Measurements from ENCODE around the gene PREB.

The PREB gene

GRCh38 chr2:27152102-27152795 is 17.8 kb upstream of the PREB start:
- DNase-seq, result no peak

GRCh38 chr2:27150639-27151230 is 16.3 kb upstream of the PREB start:
- DNase-seq, result no peak

GRCh38 chr2:27149570-27150405 is 15.4 kb upstream of the PREB start:
- DNase-seq, result no peak

- no peak for DNase-seq
Measured at GRCh38 chr2:27148801-27149439, 14.5 kb upstream of the PREB start, which contains the start of gene TCF23. TSS of gene TCF23 (plus strand) at chr2:27149004. CDS start at chr2:27149134, 130 bp downstream.

GRCh38 chr2:27147935-27148334 is 13.5 kb upstream of the PREB start:
- no peak for DNase-seq

GRCh38 chr2:27145682-27146081 is 11.2 kb upstream of the PREB start:
- DNase-seq, result no peak

- DNase-seq, result no peak
Measured at GRCh38 chr2:27143285-27143684, 8.8 kb upstream of the PREB start.

- no peak for DNase-seq
Measured at GRCh38 chr2:27139310-27139709, 4.9 kb upstream of the PREB start, which contains the start of gene PRR30. TSS of gene PRR30 (minus strand) at chr2:27139410. CDS start at chr2:27138329, 1,081 bp downstream.

GRCh38 chr2:27138111-27138510 is 3.7 kb upstream of the PREB start:
- DNase-seq, result no peak

GRCh38 chr2:27137322-27137935 is 3.0 kb upstream of the PREB start:
- no peak for DNase-seq

- DNase-seq, result no peak
Measured at GRCh38 chr2:27136751-27137150, 2.3 kb upstream of the PREB start.

- no peak for DNase-seq
Measured at GRCh38 chr2:27135478-27135955, 1.1 kb upstream of the PREB start.

GRCh38 chr2:27134781-27135477 is 493 bp upstream of the PREB start:
- DNase-seq, result no peak

GRCh38 chr2:27133195-27133875 is 1.1 kb downstream of the PREB start:
- peak; percentile 30 for DNase-seq

GRCh38 chr2:27131429-27131828 is 3.0 kb downstream of the PREB start:
- DNase-seq, result no peak

GRCh38 chr2:27130396-27130795 is 4.0 kb downstream of the PREB start:
- DNase-seq, result no peak

GRCh38 chr2:27128668-27129571 is 5.5 kb downstream of the PREB start:
- no peak for DNase-seq

GRCh38 chr2:27127883-27128667 is 6.4 kb downstream of the PREB start:
- no peak for DNase-seq

- DNase-seq, result no peak
Measured at GRCh38 chr2:27126252-27126710, 8.2 kb downstream of the PREB start.

Measured in suppressor macrophage treated with lipopolysaccharide for 4 hours (primary cell).